Astrocyte (in vitro differentiated cells and primary cell): ENCODE measurements around the gene FAM53B.

Experiments used
- EZH2 ChIP-seq: IDR thresholded peaks from 2 replicates; pipeline ENCODE4 v1.6.1; 2012; ENCODE audit warnings: mild to moderate bottlenecking, low read length, inconsistent platforms; ENCODE audit not compliant: insufficient read depth
- TF ChIP-seq, protein P1 (sequence below): IDR thresholded peaks from 2 replicates; pipeline ENCODE4 v1.5.1; 2011; ENCODE audit warnings: low read depth, mild to moderate bottlenecking, inconsistent platforms, low read length, moderate library complexity; ENCODE audit not compliant: insufficient read depth

- TF ChIP-seq, protein P1, sequence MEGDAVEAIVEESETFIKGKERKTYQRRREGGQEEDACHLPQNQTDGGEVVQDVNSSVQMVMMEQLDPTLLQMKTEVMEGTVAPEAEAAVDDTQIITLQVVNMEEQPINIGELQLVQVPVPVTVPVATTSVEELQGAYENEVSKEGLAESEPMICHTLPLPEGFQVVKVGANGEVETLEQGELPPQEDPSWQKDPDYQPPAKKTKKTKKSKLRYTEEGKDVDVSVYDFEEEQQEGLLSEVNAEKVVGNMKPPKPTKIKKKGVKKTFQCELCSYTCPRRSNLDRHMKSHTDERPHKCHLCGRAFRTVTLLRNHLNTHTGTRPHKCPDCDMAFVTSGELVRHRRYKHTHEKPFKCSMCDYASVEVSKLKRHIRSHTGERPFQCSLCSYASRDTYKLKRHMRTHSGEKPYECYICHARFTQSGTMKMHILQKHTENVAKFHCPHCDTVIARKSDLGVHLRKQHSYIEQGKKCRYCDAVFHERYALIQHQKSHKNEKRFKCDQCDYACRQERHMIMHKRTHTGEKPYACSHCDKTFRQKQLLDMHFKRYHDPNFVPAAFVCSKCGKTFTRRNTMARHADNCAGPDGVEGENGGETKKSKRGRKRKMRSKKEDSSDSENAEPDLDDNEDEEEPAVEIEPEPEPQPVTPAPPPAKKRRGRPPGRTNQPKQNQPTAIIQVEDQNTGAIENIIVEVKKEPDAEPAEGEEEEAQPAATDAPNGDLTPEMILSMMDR = no peak
- no peak for TF ChIP-seq EZH2
These were observed 128.9 kb downstream of the FAM53B start for GRCh38 chr10:124615259-124615658.
